ENCODE measurements around the gene SHC3. TPM values are rescaled to one million over a fixed set of nuclear protein-coding genes. Genes with fewer than 3 reads are reported as not detected.

Gene SHC3
- total RNA-seq, 1 experiment from 2014 or later, result 0.27 TPM

DNA sequence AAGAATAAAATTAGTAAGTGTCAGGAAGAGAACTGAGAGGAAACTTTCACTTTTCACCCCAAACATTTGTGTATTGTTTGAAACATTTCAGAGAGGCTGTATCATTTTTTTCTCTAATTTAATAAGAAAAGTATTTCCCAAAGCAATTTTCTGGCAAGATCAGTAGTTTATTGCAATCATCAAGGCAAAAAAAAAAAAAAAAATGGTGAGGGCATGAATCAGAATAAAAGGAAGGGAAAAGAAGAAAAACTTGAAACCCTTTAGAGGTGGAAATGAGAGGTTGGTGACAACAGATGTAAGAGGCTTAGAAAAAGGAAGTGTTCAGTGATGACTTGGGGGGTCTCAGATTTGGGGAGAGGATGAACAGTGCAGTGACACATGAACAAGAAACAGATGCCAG lies 13.3 kb downstream of the SHC3 start:
- intact Hi-C loops (cut with micrococcal nuclease), result no loop called here
- Histone ChIP-seq H3K27me3 (ENCODE audit: insufficient read depth, low read length) (no peaks in the 10 kb centered on the region), H4K20me1 (ENCODE audit: insufficient read depth) (no peaks in the 10 kb centered on the region), H3K9ac (ENCODE audit: low read length) (no peak overlapping the region), H3K9me3 (ENCODE audit: control insufficient read depth in 1 of 2, insufficient read depth in 1 of 2, low read depth in 1 of 2, low read length in 2 of 2) (no peaks in the 10 kb centered on the region), H3K79me2 (ENCODE audit: insufficient read depth, low read length) (no peaks in the 10 kb centered on the region), H3K4me1 (ENCODE audit: control insufficient read depth in 1 of 2, insufficient read depth in 2 of 2, low read length in 2 of 2) (no peaks in the 10 kb centered on the region), H3K9me2 (ENCODE audit: insufficient read depth) (no peaks in the 10 kb centered on the region), H2AFZ (ENCODE audit: low read depth, low read length, poor library complexity, severe bottlenecking) (no peak overlapping the region), H3K27ac (ENCODE audit: low read depth, low read length) (no peak overlapping the region), H3K4me2 (ENCODE audit: low read length) (no peak overlapping the region), H3K4me3 (replicated peaks in 1 of 2; ENCODE audit: low read depth in 1 of 2, low read length in 2 of 2) (no peak overlapping the region), H3K36me3 (ENCODE audit: control insufficient read depth in 1 of 2, insufficient read depth in 2 of 2, low read length in 2 of 2) (no peaks in the 10 kb centered on the region)
- TF ChIP-seq SIN3A (IDR thresholded peaks at IDR 0.05; ENCODE audit: low read depth), result no peak
- TF ChIP-seq, protein P1, sequence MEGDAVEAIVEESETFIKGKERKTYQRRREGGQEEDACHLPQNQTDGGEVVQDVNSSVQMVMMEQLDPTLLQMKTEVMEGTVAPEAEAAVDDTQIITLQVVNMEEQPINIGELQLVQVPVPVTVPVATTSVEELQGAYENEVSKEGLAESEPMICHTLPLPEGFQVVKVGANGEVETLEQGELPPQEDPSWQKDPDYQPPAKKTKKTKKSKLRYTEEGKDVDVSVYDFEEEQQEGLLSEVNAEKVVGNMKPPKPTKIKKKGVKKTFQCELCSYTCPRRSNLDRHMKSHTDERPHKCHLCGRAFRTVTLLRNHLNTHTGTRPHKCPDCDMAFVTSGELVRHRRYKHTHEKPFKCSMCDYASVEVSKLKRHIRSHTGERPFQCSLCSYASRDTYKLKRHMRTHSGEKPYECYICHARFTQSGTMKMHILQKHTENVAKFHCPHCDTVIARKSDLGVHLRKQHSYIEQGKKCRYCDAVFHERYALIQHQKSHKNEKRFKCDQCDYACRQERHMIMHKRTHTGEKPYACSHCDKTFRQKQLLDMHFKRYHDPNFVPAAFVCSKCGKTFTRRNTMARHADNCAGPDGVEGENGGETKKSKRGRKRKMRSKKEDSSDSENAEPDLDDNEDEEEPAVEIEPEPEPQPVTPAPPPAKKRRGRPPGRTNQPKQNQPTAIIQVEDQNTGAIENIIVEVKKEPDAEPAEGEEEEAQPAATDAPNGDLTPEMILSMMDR (IDR thresholded peaks at IDR 0.05 in 2 of 3, conservative IDR thresholded peaks at IDR 0.05 in 1 of 3; ENCODE audit: borderline replicate concordance in 1 of 3, insufficient read depth in 1 of 3, low read depth in 2 of 3, low read length in 2 of 3), result no peak
- TF ChIP-seq, protein P2, sequence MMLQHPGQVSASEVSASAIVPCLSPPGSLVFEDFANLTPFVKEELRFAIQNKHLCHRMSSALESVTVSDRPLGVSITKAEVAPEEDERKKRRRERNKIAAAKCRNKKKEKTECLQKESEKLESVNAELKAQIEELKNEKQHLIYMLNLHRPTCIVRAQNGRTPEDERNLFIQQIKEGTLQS (IDR thresholded peaks at IDR 0.05), result no peak
- no peak for TF ChIP-seq EGR1 (IDR thresholded peaks at IDR 0.05; ENCODE audit: low read depth)
- ChIA-PET RAD21 (ENCODE audit: low non-redundant PET in 1 of 2, low total read pairs in 2 of 2, uncharacterized antibody in 2 of 2, unreplicated experiment in 2 of 2) (no interaction called here), CTCF (no interaction called here), POLR2A (no interaction called here)
- no TSS peak for BruUV-seq (replicated peaks)
- ATAC-seq (no peak), DNase-seq (ENCODE audit: low read depth, low spot score) (no peak)

DNA sequence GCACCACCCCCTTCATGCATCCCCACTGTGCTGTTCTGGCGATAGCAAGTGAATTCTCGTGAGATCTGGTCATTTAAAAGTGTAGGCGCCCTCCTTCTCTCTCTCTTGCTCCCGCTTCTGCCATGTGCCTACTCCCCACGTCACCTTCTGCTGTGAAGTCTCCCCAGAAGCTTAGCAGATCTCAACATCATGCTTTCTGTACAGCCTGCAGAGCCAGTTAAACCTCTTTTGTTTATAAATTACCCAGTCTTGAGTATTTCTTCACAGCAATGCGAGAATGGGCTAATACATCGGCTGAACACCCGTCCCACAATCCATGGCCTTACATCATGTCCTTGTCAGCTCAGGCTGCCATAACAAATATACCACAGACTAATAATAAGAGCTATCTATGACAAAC lies 17.4 kb downstream of the SHC3 start:
- Histone ChIP-seq H3K9ac (ENCODE audit: low read length) (no peak overlapping the region), H3K4me3 (replicated peaks in 1 of 2; ENCODE audit: low read depth in 1 of 2, low read length in 2 of 2) (no peak overlapping the region), H3K79me2 (ENCODE audit: insufficient read depth, low read length) (no peaks in the 10 kb centered on the region), H4K20me1 (ENCODE audit: insufficient read depth) (no peaks in the 10 kb centered on the region; the same call in 1 of the 2 replicates), H3K4me1 (ENCODE audit: control insufficient read depth in 1 of 2, insufficient read depth in 2 of 2, low read length in 2 of 2) (no peaks in the 10 kb centered on the region), H3K27me3 (ENCODE audit: insufficient read depth, low read length) (no peaks in the 10 kb centered on the region), H3K4me2 (ENCODE audit: low read length) (no peak overlapping the region), H3K36me3 (ENCODE audit: control insufficient read depth in 1 of 2, insufficient read depth in 2 of 2, low read length in 2 of 2) (no peaks in the 10 kb centered on the region), H3K9me2 (ENCODE audit: insufficient read depth) (no peaks in the 10 kb centered on the region; the same call in 1 of the 2 replicates), H3K27ac (ENCODE audit: low read depth, low read length) (no peak overlapping the region), H3K9me3 (ENCODE audit: control insufficient read depth in 1 of 2, insufficient read depth in 1 of 2, low read depth in 1 of 2, low read length in 2 of 2) (no peaks in the 10 kb centered on the region), H2AFZ (ENCODE audit: low read depth, low read length, poor library complexity, severe bottlenecking) (no peak overlapping the region)
- intact Hi-C loops (cut with micrococcal nuclease), result no loop called here
- RAD21 ChIA-PET (ENCODE audit: low non-redundant PET in 1 of 2, low total read pairs in 2 of 2, uncharacterized antibody in 2 of 2, unreplicated experiment in 2 of 2), result no interaction called here
- CTCF ChIA-PET, result no interaction called here
- POLR2A ChIA-PET, result no interaction called here
- DNase-seq (ENCODE audit: low read depth, low spot score), result no peak
- BruUV-seq (replicated peaks), result no TSS peak
- TF ChIP-seq, protein P3, sequence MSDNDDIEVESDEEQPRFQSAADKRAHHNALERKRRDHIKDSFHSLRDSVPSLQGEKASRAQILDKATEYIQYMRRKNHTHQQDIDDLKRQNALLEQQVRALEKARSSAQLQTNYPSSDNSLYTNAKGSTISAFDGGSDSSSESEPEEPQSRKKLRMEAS (IDR thresholded peaks at IDR 0.05), result no peak
- no peak for TF ChIP-seq JUND (IDR thresholded peaks at IDR 0.05)
- TF ChIP-seq SRF (IDR thresholded peaks at IDR 0.05; ENCODE audit: low read depth), result no peak
- no peak for TF ChIP-seq POLR2A (IDR thresholded peaks at IDR 0.05; ENCODE audit: borderline replicate concordance, extremely low read depth, insufficient read depth, insufficient read length)
- TF ChIP-seq POLR2AphosphoS5 (IDR thresholded peaks at IDR 0.05; ENCODE audit: low read depth, low read length), result no peak
- no peak for TF ChIP-seq ELF1 (IDR thresholded peaks at IDR 0.05; ENCODE audit: borderline replicate concordance, low read depth)
- TF ChIP-seq RAD21 (IDR thresholded peaks at IDR 0.05; ENCODE audit: low read depth), result no peak
- no peak for TF ChIP-seq EZH2phosphoT487 (IDR thresholded peaks at IDR 0.05; ENCODE audit: borderline replicate concordance)
- TF ChIP-seq YY1 (IDR thresholded peaks at IDR 0.05; ENCODE audit: extremely low read depth, insufficient replicate concordance, low read depth, low read length), result no peak
- TF ChIP-seq EZH2 (IDR thresholded peaks at IDR 0.05), result no peak
- TF ChIP-seq, protein P2 (IDR thresholded peaks at IDR 0.05), result no peak
- no peak for ATAC-seq

All from HCT116 (cell line).